ENCODE data around the gene OR2J2.
"Not testable (repeated sequence)": the region's sequence is repeated elsewhere in the genome, so short reads cannot be mapped to it uniquely, and the experiment has no call there.

The OR2J2 gene

GRCh38 chr6:29170607-29171006, at the start of gene OR2J2:
TSS of gene OR2J2 (plus strand) at chr6:29170907. CDS start at chr6:29173636, 2,729 bp downstream.
- DNase-seq = not testable (repeated sequence)

- no peak for DNase-seq
These were observed 41.2 kb upstream of the OR2J2 start for GRCh38 chr6:29129326-29130012.

- DNase-seq = no peak
These were observed 40.1 kb upstream of the OR2J2 start for GRCh38 chr6:29130644-29131043.

GRCh38 chr6:29131691-29132090, 39.0 kb upstream of the OR2J2 start:
- no peak for DNase-seq

- no peak for DNase-seq
These were observed 33.0 kb upstream of the OR2J2 start for GRCh38 chr6:29137724-29138123.

GRCh38 chr6:29141606-29142005, 29.1 kb upstream of the OR2J2 start:
- DNase-seq = no peak

GRCh38 chr6:29142309-29142708, 28.4 kb upstream of the OR2J2 start:
- no peak for DNase-seq

- DNase-seq = no peak
These were observed 24.5 kb upstream of the OR2J2 start for GRCh38 chr6:29146179-29146578.

- DNase-seq = no peak
These were observed 23.6 kb upstream of the OR2J2 start for GRCh38 chr6:29147074-29147473.

GRCh38 chr6:29149444-29149843, 21.3 kb upstream of the OR2J2 start:
- DNase-seq = not testable (repeated sequence)

GRCh38 chr6:29153083-29153482, 17.6 kb upstream of the OR2J2 start:
- no peak for DNase-seq

- DNase-seq = not testable (repeated sequence)
These were observed 15.5 kb upstream of the OR2J2 start for GRCh38 chr6:29155182-29155581.

- DNase-seq = not testable (repeated sequence)
These were observed 10.8 kb upstream of the OR2J2 start for GRCh38 chr6:29159922-29160321.

- not testable (repeated sequence) for DNase-seq
These were observed 5.1 kb upstream of the OR2J2 start for GRCh38 chr6:29165571-29165970.

- DNase-seq = no peak
These were observed 1.0 kb downstream of the OR2J2 start for GRCh38 chr6:29171736-29172135.

GRCh38 chr6:29183594-29183993, 12.9 kb downstream of the OR2J2 start:
- DNase-seq = no peak

GRCh38 chr6:29188659-29189058, 18.0 kb downstream of the OR2J2 start:
- DNase-seq = not testable (repeated sequence)

- no peak for DNase-seq
These were observed 30.3 kb downstream of the OR2J2 start for GRCh38 chr6:29200767-29201662.

GRCh38 chr6:29201966-29202365, 31.3 kb downstream of the OR2J2 start:
- no peak for DNase-seq

- no peak for DNase-seq
These were observed 40.8 kb downstream of the OR2J2 start for GRCh38 chr6:29211488-29211887.

GRCh38 chr6:29216528-29216927, 45.8 kb downstream of the OR2J2 start:
- no peak for DNase-seq

- DNase-seq = not testable (repeated sequence)
These were observed 46.5 kb downstream of the OR2J2 start for GRCh38 chr6:29217242-29217641.

GRCh38 chr6:29218056-29218455, 47.3 kb downstream of the OR2J2 start:
- DNase-seq = not testable (repeated sequence)
